Right cardiac atrium (tissue), 5 donors: ENCODE results near the gene LPAR3. TPM values are rescaled to one million over a fixed set of nuclear protein-coding genes. Genes with fewer than 3 reads are reported as not detected.

Experiments used
- ATAC-seq, 2 donors: fragments of 200-7000 bp; cut with Tn5 transposase; one replicate each; pipeline versions ENCODE4 v1.8.0 to v1.9.1; 2020; ENCODE audit warnings: moderate library complexity in 2 of 2, mild to moderate bottlenecking in 1 of 2
- DNase-seq, 3 donors: peaks; one replicate each; pipeline ENCODE4 v3.0.0-alpha.2; 2020
- H3K27ac ChIP-seq: one replicate; pipeline ENCODE4 v1.5.1; 2013; ENCODE audit warnings: mild to moderate bottlenecking, low read length, control low read depth, moderate library complexity
- H3K27me3 ChIP-seq: one replicate; pipeline ENCODE4 v1.6.1; 2013; ENCODE audit not compliant: control insufficient read depth, insufficient read depth
- H3K4me1 ChIP-seq: one replicate; pipeline ENCODE4 v1.6.1; 2013; ENCODE audit warnings: low read length; ENCODE audit not compliant: control insufficient read depth, insufficient read depth
- H3K4me3 ChIP-seq: one replicate; pipeline ENCODE4 v1.5.1; 2013; ENCODE audit warnings: low read length, control low read depth
- H3K9me3 ChIP-seq: one replicate; pipeline ENCODE4 v1.6.1; 2013; ENCODE audit warnings: low read length; ENCODE audit not compliant: control insufficient read depth
- WGBS: extraction: QIAGEN DNeasy Blood & Tissue Kit; methylation state at CpG from one replicate; pipeline ENCODE4 v1.1.7; 2013; 5-methylcytosine and 5-hydroxymethylcytosine counted together
- intact Hi-C, 4 donors: fragments of 100-400 bp; cut with DNase I; formaldehyde crosslinking; loops; one replicate each; pipeline versions ENCODE4 v1.11.0 to v1.14.0; 2022 to 2023
- polyA plus RNA-seq: library from polyadenylated mRNA; stranded (reverse); fragments of 200-250 nt; gene quantifications from one replicate; pipeline ENCODE4 v1.2.3, GENCODE V29; 2013
- total RNA-seq, 4 donors: library from RNA; stranded (reverse); fragmentation: NEBNext Ultra II Directional; extraction: Animal tissue kit (Norgen Biotek cat#: 25700); gene quantifications; one replicate each; pipeline ENCODE4 v1.2.1, GENCODE V29; 2021
- donor health status: healthy with polysubstance abuse.
- donor health status: DM: no; HTN: yes; CAD: no.
- donor health status: DM: no; HTN: no; CAD: no.
- donor health status: DM: no; HTN: yes; CAD: no; lungs with severe emphysema.
- donor health status: DM: yes; HTN: yes; CAD: no.

Gene LPAR3
- total and polyA plus RNA-seq, 5 donors = 23.9 to 51.8 (median 46.2) TPM

DNA sequence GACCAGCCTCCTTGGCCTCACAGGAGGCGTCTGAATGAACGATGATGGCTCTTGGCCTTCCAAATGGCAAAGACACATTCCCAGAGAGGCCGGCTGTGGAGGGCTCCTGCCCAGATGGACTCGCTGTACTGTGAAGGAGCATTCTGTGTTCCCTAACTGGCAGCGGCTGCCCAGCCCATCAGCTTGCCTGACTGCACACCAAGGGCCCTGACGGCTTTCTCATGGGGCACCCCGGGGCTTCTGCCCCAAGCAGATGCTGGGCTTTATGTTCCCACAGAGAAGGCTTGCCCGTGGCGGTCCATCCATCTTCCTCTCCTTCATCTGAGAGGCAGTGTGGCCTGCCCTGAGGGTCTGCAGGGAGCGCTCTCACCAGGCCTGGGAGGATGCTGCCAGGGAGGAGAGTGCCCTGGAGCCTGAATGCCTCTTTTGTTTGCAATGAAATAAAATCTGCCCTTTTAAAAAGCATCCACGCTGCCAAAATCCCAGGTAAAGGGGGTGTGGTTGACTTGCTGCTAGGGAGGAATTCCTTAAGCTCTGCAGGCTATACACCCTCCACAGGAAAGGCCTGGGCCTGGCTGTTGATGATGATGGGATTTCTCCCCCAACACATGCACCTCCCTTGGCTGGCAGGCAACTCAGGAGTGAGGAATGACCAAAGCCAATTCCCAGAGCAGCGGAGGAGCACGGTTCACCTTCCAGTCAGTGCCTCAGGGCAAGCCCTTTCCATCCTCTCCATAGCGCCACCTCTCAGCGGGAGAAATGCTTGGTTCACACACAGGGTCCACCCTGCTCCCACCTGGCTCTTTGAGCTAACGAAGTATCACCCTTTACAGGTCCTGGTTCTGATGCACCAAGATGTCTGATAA is 118.1 kb downstream of the LPAR3 start:
- Histone ChIP-seq H3K4me3 (no peak overlapping the region), H3K4me1 (no peaks in the 10 kb centered on the region), H3K27me3 (no peaks in the 10 kb centered on the region), H3K27ac (no peak overlapping the region), H3K9me3 (no peaks in the 10 kb centered on the region)
- WGBS = 77% methylated on average over 16 of the region's 16 CpGs
- DNase-seq (no peak), ATAC-seq (no peak)
- intact Hi-C loops = loop anchor here in 1 of 4 donors (10.0 kb wide), 1 partner anchor 340 kb away; no protein-coding TSS in a partner anchor

DNA sequence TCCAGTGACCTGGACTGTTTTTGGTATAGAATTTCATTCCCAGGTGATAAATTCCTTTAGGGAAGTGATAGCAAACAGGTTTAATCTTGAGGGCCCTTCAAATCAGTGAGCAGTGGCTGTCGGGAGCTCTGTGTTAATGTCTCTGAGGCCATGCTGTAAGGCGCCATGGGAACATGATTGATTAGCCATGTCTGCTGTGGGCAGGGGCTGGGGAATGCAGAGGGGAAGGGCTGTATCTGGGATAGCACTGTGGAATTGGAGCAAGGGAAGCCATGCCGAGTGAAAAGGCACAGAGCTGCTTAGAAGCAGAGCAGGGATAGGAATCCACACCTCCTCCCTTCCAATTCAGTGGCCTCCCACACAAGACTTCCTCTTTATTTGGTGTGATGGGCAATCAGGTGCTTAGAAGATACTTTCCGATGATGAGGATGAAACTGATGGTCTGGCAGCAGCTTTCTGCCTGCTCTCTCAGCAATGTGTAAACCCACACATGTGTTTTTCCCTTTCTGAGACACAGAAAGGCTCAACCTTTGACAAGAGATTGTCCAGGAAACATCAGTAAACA is 119.0 kb downstream of the LPAR3 start:
- intact Hi-C loops = loop anchor here in 1 of 4 donors (10.0 kb wide), 1 partner anchor 339 kb away; no protein-coding TSS in a partner anchor
- no peaks in the 10 kb centered on the region for H3K9me3 ChIP-seq
- no peak for DNase-seq
- no peak overlapping the region for H3K4me3 ChIP-seq
- 68% methylated on average over 4 of the region's 4 CpGs for WGBS
- no peaks in the 10 kb centered on the region for H3K27me3 ChIP-seq
- H3K27ac ChIP-seq = no peak overlapping the region
- no peaks in the 10 kb centered on the region for H3K4me1 ChIP-seq
- no peak for ATAC-seq

DNA sequence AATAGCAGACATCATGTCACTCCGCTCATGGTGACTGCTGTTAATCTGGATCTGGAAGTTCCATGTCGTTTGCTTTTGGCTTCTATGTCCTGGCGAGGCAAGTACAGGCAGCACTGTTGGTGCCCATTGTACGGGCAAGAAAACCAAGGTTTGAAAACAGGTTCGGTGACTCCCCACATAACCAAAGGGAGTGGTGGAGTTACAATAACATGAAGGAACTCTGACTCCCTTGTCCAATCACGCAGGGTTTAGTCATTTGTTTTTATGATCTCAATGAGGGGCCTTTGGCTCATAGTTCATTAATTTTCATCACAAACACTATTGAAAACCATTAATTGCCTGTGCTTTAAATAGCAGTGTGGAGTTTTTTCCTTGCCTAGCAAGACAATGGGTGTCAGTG is 119.8 kb downstream of the LPAR3 start:
- DNase-seq = no peak
- Histone ChIP-seq H3K27ac (no peak overlapping the region), H3K4me1 (no peaks in the 10 kb centered on the region), H3K27me3 (no peaks in the 10 kb centered on the region), H3K9me3 (no peaks in the 10 kb centered on the region), H3K4me3 (no peak overlapping the region)
- no peak for ATAC-seq
- 75% methylated on average over 6 of the region's 6 CpGs for WGBS
- intact Hi-C loops = loop anchor here in 1 of 4 donors (10.0 kb wide), 1 partner anchor 338 kb away; no protein-coding TSS in a partner anchor

DNA sequence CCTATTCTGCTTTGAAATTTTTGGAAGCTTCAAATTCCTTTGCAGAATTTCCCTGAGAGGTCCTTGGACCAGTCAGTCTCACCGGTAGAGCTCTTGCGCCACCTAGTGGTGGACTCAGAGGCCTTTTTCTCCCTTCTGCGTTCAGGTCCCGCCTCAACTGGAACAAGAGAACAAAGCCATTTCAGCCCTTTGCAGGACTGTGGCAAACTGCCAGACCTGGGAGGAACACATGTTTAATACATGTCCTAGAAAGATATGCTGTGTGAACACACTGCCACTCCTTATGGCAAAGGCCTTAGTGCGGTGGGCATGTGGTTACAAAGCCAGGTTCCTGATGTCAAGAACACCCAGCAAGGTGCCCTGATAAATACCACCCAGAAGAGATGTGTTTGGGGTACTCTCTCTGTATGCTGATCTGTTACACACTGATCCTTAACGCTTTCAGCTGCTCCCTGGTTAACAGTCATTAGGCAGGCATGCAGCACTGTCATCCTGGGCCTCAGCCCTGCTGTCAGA is 120.5 kb downstream of the LPAR3 start:
- 15% methylated on average over 6 of the region's 6 CpGs for WGBS
- no peaks in the 10 kb centered on the region for H3K9me3 ChIP-seq
- no peaks in the 10 kb centered on the region for H3K27me3 ChIP-seq
- H3K4me3 ChIP-seq = no peak overlapping the region
- ATAC-seq (peak; percentile 89), DNase-seq (peak; percentile 77 to 87 (median 83))
- intact Hi-C loops = loop anchor here in 1 of 4 donors (10.0 kb wide), 1 partner anchor 338 kb away; no protein-coding TSS in a partner anchor
- no peak overlapping the region for H3K27ac ChIP-seq
- no peaks in the 10 kb centered on the region for H3K4me1 ChIP-seq

DNA sequence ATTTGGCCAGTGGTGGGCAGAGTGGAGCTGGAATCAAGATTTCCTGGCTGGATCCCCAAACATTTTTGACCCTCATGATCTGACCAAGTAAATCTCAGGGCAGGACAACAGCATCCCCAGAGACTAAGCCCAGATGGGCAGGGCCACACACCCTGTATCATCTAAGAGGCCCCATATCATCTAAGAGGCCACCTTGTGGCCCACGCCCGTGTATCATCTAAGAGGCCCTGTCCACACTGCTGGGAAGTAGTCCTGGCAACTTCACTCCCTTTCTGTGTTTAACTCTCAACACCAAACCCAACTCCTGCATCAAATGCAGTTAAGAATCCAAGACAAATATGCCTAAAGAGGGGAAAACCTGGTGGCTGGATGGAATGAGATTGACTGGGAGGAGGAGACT is 121.1 kb downstream of the LPAR3 start:
- Histone ChIP-seq H3K27me3 (no peaks in the 10 kb centered on the region), H3K27ac (no peak overlapping the region), H3K4me3 (no peak overlapping the region), H3K9me3 (no peaks in the 10 kb centered on the region), H3K4me1 (no peaks in the 10 kb centered on the region)
- intact Hi-C loops = loop anchor here in 1 of 4 donors (10.0 kb wide), 1 partner anchor 337 kb away; no protein-coding TSS in a partner anchor
- no peak for DNase-seq
- ATAC-seq = peak; percentile 25 to 27
- WGBS = 65% methylated on average over 2 of the region's 2 CpGs

DNA sequence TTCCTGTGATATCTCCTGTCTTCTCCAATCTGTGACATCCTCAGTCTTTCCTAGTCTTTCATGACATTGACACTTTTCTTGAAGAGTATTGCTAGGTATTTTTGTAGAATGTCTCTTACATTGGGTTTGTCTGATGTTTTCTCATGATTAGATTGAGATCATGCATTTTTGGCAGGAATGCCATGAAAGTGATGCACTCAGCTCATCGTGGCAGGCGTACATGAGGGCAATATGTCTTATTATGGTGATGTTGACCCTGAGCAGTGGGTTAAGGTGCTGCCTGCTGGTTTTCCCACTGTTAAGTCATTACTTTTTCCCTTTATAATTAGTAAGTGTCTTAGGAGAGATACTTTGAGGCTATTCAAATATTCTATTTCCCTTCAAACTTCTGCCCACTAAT is 122.5 kb downstream of the LPAR3 start:
- no peaks in the 10 kb centered on the region for H3K4me1 ChIP-seq
- ATAC-seq (no peak), DNase-seq (no peak)
- WGBS = 83% methylated on average over 2 of the region's 2 CpGs
- H3K9me3 ChIP-seq = no peaks in the 10 kb centered on the region
- H3K27ac ChIP-seq = no peak overlapping the region
- H3K27me3 ChIP-seq = no peaks in the 10 kb centered on the region
- intact Hi-C loops = loop anchor here in 1 of 4 donors (10.0 kb wide), 1 partner anchor 336 kb away; no protein-coding TSS in a partner anchor
- H3K4me3 ChIP-seq = no peak overlapping the region

DNA sequence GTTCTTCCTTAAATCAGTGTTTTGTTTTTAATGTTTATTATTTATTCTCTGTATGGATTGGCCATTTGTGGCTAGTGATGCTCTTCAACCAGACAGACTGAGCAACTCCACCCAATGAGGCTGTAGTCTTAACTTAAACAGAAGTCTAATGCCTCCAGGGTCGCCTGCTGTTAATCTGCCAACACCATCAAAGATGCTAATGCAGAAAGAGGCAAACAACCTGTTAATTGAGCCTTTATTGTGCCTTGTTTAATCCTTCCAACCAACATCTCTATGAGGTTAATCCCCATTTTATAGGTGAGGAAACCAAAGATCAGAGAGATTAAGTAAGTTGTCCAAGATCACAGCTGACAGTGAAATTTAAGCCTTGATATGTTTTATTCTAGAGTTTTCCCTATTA is 123.4 kb downstream of the LPAR3 start:
- no peaks in the 10 kb centered on the region for H3K27me3 ChIP-seq
- no peak overlapping the region for H3K27ac ChIP-seq
- H3K9me3 ChIP-seq = no peaks in the 10 kb centered on the region
- no peak for ATAC-seq
- DNase-seq = no peak
- WGBS = 72% methylated on average over 1 of the region's 1 CpG
- H3K4me1 ChIP-seq = no peaks in the 10 kb centered on the region
- intact Hi-C loops = loop anchor here in 1 of 4 donors (10.0 kb wide), 1 partner anchor 335 kb away; no protein-coding TSS in a partner anchor
- no peak overlapping the region for H3K4me3 ChIP-seq

DNA sequence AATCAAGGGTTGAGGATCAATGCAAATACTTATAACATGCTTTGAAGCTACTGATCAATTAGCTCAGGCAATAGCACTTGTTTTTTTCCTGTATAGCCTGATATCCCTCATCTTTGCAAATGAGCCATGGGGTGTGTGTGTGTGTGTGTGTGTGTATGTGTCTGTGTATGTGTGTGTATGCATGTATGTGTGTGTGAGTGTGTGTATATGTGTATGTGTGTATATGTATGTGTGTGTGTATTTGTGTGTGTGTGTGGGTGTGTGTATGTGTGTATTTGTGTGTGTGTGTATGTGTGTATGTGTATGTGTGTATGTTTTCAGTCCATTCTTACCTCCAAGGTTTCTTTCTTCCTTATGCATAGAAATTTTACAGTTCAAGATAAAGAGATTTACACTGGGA is 124.4 kb downstream of the LPAR3 start:
- H3K27me3 ChIP-seq = no peaks in the 10 kb centered on the region
- no peak overlapping the region for H3K4me3 ChIP-seq
- intact Hi-C loops = no loop called here
- no peak for DNase-seq
- no peak for ATAC-seq
- H3K4me1 ChIP-seq = no peaks in the 10 kb centered on the region
- H3K27ac ChIP-seq = no peak overlapping the region
- no peaks in the 10 kb centered on the region for H3K9me3 ChIP-seq

DNA sequence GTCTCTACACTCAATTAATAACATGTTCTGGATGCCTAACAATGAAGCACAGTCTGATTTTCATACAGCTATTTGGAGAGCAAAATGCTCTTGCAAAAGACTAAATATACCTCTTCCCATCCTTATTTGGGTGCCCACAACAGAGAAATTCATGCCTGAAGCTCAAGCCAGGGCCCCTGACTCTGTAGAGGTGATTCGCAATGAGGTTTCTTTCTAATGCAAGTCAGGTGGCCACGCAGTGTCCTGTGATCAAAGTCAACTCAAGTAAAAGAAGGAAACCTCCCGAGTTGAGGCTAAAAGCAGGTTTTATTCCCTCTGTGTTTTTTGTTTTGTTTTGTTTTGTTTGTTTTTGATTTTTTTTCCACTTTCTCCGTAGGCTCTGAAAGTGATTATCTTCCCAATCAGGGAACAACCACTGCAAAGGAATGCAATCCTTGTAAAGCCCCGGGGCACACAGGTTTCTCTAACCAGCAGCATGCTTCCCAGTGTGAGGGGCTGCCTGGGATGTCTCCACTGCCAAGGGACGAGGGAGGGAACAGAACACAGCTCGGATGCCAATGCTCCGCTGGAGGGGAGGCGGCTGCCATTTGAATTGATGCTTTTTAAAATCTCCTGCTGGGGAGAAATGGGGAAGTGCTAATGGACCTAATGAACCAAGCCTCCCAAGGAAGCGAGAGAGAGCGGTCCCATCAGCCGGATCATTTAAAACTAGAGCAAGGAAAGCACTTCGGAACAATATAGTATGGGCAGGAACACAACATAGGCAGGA is 128.9 kb downstream of the LPAR3 start:
- no peaks in the 10 kb centered on the region for H3K4me1 ChIP-seq
- intact Hi-C loops = no loop called here

DNA sequence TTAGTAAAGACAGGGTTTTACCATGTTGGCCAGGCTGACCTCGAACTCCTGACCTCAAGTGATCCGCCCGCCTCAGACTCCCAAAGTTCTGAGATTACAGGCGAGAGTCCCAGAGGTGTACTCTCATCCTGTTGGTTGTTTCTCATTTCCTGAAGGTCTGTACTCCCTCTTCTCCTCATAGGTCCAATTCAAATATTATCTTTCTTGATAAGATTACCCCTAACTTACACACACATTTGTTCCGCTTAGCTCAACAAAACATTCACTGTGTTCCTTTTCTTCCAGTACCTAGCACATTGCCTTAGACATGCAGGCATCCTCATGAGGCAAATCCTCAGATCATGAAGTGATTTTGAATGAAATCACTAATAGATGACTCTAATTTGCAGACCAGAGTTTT is 130.3 kb downstream of the LPAR3 start:
- H3K9me3 ChIP-seq = no peaks in the 10 kb centered on the region
- intact Hi-C loops = no loop called here
- no peaks in the 10 kb centered on the region for H3K4me1 ChIP-seq
- ATAC-seq (peak; percentile 66 to 90), DNase-seq (no peak)
- 58% methylated on average over 5 of the region's 5 CpGs for WGBS
- H3K4me3 ChIP-seq = no peak overlapping the region
- no peak overlapping the region for H3K27ac ChIP-seq
- H3K27me3 ChIP-seq = no peaks in the 10 kb centered on the region

More for the DNA sequence above, 128.9 kb downstream of the LPAR3 start:
- H3K4me3 ChIP-seq = no peak overlapping the region
- DNase-seq (no peak), ATAC-seq (no peak)
- H3K27me3 ChIP-seq = no peaks in the 10 kb centered on the region
- no peaks in the 10 kb centered on the region for H3K9me3 ChIP-seq
- WGBS = 50% methylated on average over 13 of the region's 13 CpGs
- no peak overlapping the region for H3K27ac ChIP-seq
